Kidney (tissue), 14 donors: ENCODE results near the gene SELL. TPM values are rescaled to one million over a fixed set of nuclear protein-coding genes. Genes with fewer than 3 reads are reported as not detected.
"Not testable (repeated sequence)": the region's sequence is repeated elsewhere in the genome, so short reads cannot be mapped to it uniquely, and the experiment has no call there.

Experiments used
- DNase-seq, 5 donors: peaks; one replicate each; pipeline ENCODE4 v3.0.0-alpha.2; 2013 to 2020
- FAIRE-seq: peaks from 2 replicates; lab custom pipeline; 2012; peaks lifted over from hg19 to GRCh38; lab: Jason Lieb, UNC
- H3K27ac ChIP-seq, 2 donors: one replicate each; pipeline ENCODE4 v1.7.0; 2013; ENCODE audit warnings: low read depth in 2 of 2, low read length in 2 of 2, inconsistent platforms in 1 of 2
- H3K27me3 ChIP-seq: one replicate; pipeline ENCODE4 v1.7.1; 2013; ENCODE audit warnings: low read length, inconsistent platforms; ENCODE audit not compliant: control insufficient read depth, insufficient read depth
- H3K36me3 ChIP-seq, 3 donors: one replicate each; pipeline versions ENCODE4 v1.7.0 to v1.7.1; 2013; ENCODE audit warnings: low read length in 3 of 3, control low read depth in 1 of 3, inconsistent platforms in 1 of 3; ENCODE audit not compliant: insufficient read depth in 3 of 3, control insufficient read depth in 2 of 3
- H3K4me1 ChIP-seq, 3 donors: one replicate each; pipeline versions ENCODE4 v1.7.0 to v1.7.1; 2013; ENCODE audit warnings: low read length in 3 of 3, inconsistent platforms in 1 of 3, low read depth in 1 of 3; ENCODE audit not compliant: control insufficient read depth in 2 of 3, insufficient read depth in 2 of 3
- H3K4me3 ChIP-seq, 3 donors: one replicate each; pipeline versions ENCODE4 v1.7.0 to v1.8.1; 2013; ENCODE audit warnings: low read length in 3 of 3, control low read depth in 1 of 3, inconsistent platforms in 1 of 3
- H3K9ac ChIP-seq, 3 donors: one replicate each; pipeline versions ENCODE4 v1.7.0 to v1.7.1; 2013; ENCODE audit warnings: low read length in 3 of 3, control low read depth in 1 of 3, inconsistent platforms in 1 of 3
- H3K9me3 ChIP-seq, 3 donors: one replicate each; pipeline versions ENCODE4 v1.7.0 to v1.7.1; 2013; ENCODE audit warnings: low read length in 3 of 3, control low read depth in 1 of 3, inconsistent platforms in 1 of 3; ENCODE audit not compliant: control insufficient read depth in 2 of 3, insufficient read depth in 1 of 3
- intact Hi-C: fragments of 100-400 bp; cut with DNase I; formaldehyde crosslinking; loops from one replicate; pipeline ENCODE4 v1.11.1; 2022
- polyA plus RNA-seq: library from polyadenylated mRNA; stranded (reverse); fragments of 350-450 nt; fragmentation: Illumina TruSeq; extraction: RNeasy Lipid Tissue Mini Kit (QIAGEN cat#74804); gene quantifications from one replicate; pipeline ENCODE4 v1.2.3, GENCODE V29; 2014; ENCODE audit warnings: low read depth, low replicate concordance; ENCODE audit not compliant: insufficient read depth
- total RNA-seq: library from RNA; stranded (reverse); fragmentation: NEBNext Ultra II Directional; extraction: Animal tissue kit (Norgen Biotek cat#: 25700); gene quantifications from one replicate; pipeline ENCODE4 v1.2.1, GENCODE V29; 2021
- TF ChIP-seq, protein P1 (sequence below): IDR thresholded peaks from 3 replicates; pipeline ENCODE4 v1.5.1; 2012; ENCODE audit warnings: mild to moderate bottlenecking, moderate library complexity, borderline replicate concordance; ENCODE audit not compliant: insufficient read depth; ENCODE audit errors: extremely low read depth
- donor health status: control.
- donor health status: control.
- donor health status: control.
- donor health status: control.
- donor health status: control.
- donor health status: DM: yes; HTN: yes; CAD: no.
- donor health status: Normal renal cell carcinoma (clear cell type).

SELL gene
- total and polyA plus RNA-seq, 2 donors from 2014 or later, result 1.3 to 9.8 TPM

DNA sequence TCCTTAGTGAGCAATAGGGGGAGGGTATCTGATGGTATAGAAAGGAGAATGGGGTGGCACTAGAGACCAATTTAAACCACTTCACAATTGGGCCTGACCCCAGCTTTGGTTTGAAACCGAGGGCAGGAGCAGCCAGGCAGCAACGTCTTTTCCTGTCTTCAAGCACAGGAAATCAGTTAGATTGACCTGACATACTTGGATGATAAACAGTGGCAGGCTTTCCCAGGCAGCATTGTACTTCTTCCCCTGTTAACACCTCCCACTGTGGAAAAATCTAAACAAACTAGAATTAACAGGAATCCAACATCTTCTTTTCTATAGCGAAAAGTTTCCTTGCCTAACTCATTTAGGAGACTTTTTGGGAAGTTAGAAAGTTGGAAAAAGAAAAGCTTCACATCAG lies 40.6 kb downstream of the SELL start:
- no peaks in the 10 kb centered on the region for H3K27me3 ChIP-seq
- H3K27ac ChIP-seq, result no peak overlapping the region

GRCh38 chr1:169670244-169670643 lies 41.2 kb downstream of the SELL start:
- H3K27ac ChIP-seq, H3K36me3 ChIP-seq, H3K4me3 ChIP-seq, H3K4me1 ChIP-seq, intact Hi-C loops, FAIRE-seq, H3K9ac ChIP-seq, H3K27me3 ChIP-seq, H3K9me3 ChIP-seq, DNase-seq: not testable (repeated sequence)

More for the DNA sequence above, 40.6 kb downstream of the SELL start:
- TF ChIP-seq, protein P1, sequence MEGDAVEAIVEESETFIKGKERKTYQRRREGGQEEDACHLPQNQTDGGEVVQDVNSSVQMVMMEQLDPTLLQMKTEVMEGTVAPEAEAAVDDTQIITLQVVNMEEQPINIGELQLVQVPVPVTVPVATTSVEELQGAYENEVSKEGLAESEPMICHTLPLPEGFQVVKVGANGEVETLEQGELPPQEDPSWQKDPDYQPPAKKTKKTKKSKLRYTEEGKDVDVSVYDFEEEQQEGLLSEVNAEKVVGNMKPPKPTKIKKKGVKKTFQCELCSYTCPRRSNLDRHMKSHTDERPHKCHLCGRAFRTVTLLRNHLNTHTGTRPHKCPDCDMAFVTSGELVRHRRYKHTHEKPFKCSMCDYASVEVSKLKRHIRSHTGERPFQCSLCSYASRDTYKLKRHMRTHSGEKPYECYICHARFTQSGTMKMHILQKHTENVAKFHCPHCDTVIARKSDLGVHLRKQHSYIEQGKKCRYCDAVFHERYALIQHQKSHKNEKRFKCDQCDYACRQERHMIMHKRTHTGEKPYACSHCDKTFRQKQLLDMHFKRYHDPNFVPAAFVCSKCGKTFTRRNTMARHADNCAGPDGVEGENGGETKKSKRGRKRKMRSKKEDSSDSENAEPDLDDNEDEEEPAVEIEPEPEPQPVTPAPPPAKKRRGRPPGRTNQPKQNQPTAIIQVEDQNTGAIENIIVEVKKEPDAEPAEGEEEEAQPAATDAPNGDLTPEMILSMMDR, result no peak
- peak in 1 of 5 donors; percentile 28 for DNase-seq
- Histone ChIP-seq H3K4me3 (no peak overlapping the region), H3K36me3 (no peaks in the 10 kb centered on the region), H3K9ac (no peak overlapping the region), H3K4me1 (no peaks in the 10 kb centered on the region), H3K9me3 (peaks cover 0 to 4% (median 0%) of the 10 kb centered on the region in 3 donors)
- intact Hi-C loops, result no loop called here
- no peak for FAIRE-seq

DNA sequence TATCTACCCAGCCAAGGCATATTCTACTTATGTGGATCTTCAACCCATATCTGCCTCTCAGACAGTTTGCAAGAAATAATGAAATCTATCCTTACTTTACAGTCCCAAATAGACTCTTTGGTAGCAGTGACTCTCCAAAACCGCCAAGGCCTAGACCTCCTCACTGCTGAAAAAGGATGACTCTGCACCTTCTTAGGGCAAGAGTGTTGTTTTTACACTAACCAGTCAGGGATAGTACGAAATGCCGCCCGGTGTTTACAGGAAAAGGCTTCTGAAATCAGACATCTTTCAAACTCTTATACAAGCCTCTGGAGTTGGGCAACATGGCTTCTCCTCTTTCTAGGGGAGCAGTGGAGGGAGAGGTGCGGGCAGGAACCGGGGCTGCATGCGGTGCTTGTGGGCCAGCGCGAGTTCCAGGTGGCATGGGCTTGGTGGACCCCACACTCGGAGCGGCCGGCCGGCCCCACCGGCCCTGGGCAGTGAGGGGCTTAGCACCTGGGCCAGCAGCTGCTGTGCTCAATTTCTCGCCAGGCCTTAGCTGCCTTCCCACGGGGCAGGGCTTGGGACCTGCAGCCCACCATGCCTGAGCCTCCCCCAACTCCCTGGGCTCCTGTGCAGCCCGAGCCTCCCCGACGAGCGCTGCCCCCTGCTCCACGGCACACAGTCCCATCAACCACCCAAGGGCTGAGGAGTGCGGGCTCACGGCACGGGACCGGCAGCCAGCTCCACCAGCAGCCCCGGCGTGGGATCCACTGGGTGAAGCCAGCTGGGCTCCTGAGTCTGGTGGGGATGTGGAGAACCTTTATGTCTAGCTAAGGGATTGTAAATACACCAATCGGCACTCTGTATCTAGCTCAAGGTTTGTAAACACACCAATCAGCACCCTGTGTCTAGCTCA lies 43.5 kb downstream of the SELL start:
- H3K4me1 ChIP-seq, H3K9ac ChIP-seq, H3K27ac ChIP-seq, H3K9me3 ChIP-seq, DNase-seq, H3K27me3 ChIP-seq, FAIRE-seq, intact Hi-C loops, H3K4me3 ChIP-seq, H3K36me3 ChIP-seq: not testable (repeated sequence)

DNA sequence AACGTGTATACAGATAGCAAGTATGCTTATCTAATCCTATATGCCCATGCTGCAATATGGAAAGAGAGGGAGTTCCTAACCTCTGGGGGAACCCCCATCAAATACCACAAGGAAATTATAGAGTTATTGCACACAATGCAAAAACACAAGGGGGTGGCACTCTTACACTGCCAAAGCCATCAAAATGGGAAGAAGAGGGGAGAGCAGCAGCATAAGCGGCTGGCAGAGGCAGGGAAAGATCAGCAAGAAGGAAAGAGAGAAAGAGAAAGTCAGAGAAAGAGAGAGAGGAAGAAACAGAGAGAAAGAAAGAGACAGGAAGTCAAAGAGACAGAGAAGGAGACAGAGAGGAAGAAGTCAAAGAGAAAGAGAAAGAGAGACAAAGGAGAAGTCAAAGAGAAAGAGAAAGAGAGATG lies 44.2 kb downstream of the SELL start:
- DNase-seq, FAIRE-seq, H3K27me3 ChIP-seq, H3K27ac ChIP-seq, H3K4me1 ChIP-seq, H3K9me3 ChIP-seq, intact Hi-C loops, H3K9ac ChIP-seq, H3K36me3 ChIP-seq, H3K4me3 ChIP-seq: not testable (repeated sequence)

DNA sequence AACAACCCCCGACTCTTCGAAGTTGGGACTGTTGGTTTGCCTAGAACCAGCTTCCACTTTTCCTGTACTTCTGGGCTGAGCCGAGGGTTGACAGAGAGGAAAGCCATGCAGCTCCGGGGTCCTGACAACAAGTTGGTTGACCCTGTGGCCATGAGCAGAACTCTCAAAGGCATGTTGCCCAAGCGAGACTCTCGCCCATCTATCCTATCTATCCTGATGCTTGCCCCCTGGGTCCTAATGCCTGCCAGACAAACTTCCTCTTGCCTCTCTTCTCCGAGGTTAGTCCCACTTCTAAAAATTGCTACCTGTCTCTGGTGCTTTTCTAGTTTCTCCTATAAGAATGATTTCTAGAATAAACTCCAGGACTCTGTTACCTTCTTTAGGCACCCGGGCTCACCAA lies 48.7 kb downstream of the SELL start:
- FAIRE-seq, H3K4me1 ChIP-seq, H3K4me3 ChIP-seq, H3K27ac ChIP-seq, H3K9ac ChIP-seq, H3K36me3 ChIP-seq, H3K27me3 ChIP-seq, intact Hi-C loops, H3K9me3 ChIP-seq, DNase-seq: not testable (repeated sequence)

- H3K4me3 ChIP-seq, DNase-seq, H3K9ac ChIP-seq, H3K36me3 ChIP-seq, H3K27ac ChIP-seq, FAIRE-seq, H3K4me1 ChIP-seq, H3K9me3 ChIP-seq, intact Hi-C loops, H3K27me3 ChIP-seq: not testable (repeated sequence)
Measured at GRCh38 chr1:169661066-169661465, 50.4 kb downstream of the SELL start.

DNA sequence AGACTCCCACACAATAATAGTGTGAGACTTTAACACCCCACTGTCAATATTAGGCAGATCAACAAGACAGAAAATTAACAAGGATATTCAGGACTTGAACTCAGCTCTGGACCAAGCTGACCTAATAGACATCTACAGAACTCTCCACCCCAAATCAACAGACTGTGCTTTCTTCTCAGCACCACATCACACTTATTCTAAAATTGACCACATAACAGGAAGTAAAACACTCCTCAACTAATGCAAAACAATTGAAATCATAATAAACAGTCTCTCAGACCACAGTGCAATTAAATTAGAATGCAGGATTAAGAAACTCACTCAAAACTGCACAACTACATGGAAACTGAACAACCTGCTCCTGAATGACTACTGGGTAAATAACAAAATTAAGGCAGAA lies 52.6 kb downstream of the SELL start:
- not testable (repeated sequence) for H3K27me3 ChIP-seq

More for the DNA sequence above, 52.6 kb downstream of the SELL start:
- H3K4me1 ChIP-seq, H3K4me3 ChIP-seq, H3K9ac ChIP-seq, H3K36me3 ChIP-seq, DNase-seq, H3K9me3 ChIP-seq, H3K27ac ChIP-seq, intact Hi-C loops, FAIRE-seq: not testable (repeated sequence)
